Keratinocyte (primary cell): ENCODE data around the gene CACNA1F. TPM values are rescaled to one million over a fixed set of nuclear protein-coding genes. Genes with fewer than 3 reads are reported as not detected.

Source experiments
- DNase-seq: peaks from one replicate; pipeline ENCODE4 v3.0.0-alpha.2; 2011; ENCODE audit warnings: low read depth, missing footprints, low spot score
- FAIRE-seq: peaks from 2 replicates; lab custom pipeline; 2011; peaks lifted over from hg19 to GRCh38; lab: Jason Lieb, UNC
- H2AFZ ChIP-seq: 2 replicates; pipeline ENCODE4 v1.6.0; 2012; ENCODE audit warnings: low read length, control low read depth, inconsistent platforms; ENCODE audit not compliant: control insufficient read depth
- H3K27ac ChIP-seq: 2 replicates; pipeline ENCODE4 v1.5.1; 2011; ENCODE audit warnings: low read length; ENCODE audit not compliant: control insufficient read depth, insufficient read depth
- H3K27me3 ChIP-seq: 3 replicates; pipeline ENCODE4 v1.6.0; 2011; ENCODE audit warnings: low read length; ENCODE audit not compliant: control insufficient read depth, insufficient read depth; ENCODE audit errors: extremely low read depth
- H3K36me3 ChIP-seq, 2 experiments: 2 replicates in 1 of 2; 3 replicates in 1 of 2; pipeline ENCODE4 v1.5.1; 2011; ENCODE audit warnings: low read length in 2 of 2, mild to moderate bottlenecking in 1 of 2; ENCODE audit not compliant: control insufficient read depth in 2 of 2, insufficient read depth in 2 of 2; ENCODE audit errors: extremely low read depth in 1 of 2
- H3K4me1 ChIP-seq: 3 replicates; pipeline ENCODE4 v1.5.1; 2011; ENCODE audit warnings: low read length; ENCODE audit not compliant: control insufficient read depth, insufficient read depth; ENCODE audit errors: extremely low read depth
- H3K4me2 ChIP-seq: 3 replicates; pipeline ENCODE4 v1.6.0; 2011; ENCODE audit warnings: low read depth, low read length; ENCODE audit not compliant: control insufficient read depth, insufficient read depth; ENCODE audit errors: extremely low read depth
- H3K4me3 ChIP-seq, 3 experiments: fragments of 200-600 bp in 1 of 3; sonication (generic) in 1 of 3; 2 replicates in 2 of 3; 3 replicates in 1 of 3; pipeline ENCODE4 v1.5.1; 2011 to 2016; ENCODE audit warnings: low read length in 3 of 3, mild to moderate bottlenecking in 3 of 3, control low read depth in 2 of 3, inconsistent platforms in 1 of 3, low read depth in 1 of 3, mixed read lengths in 1 of 3, mixed run types in 1 of 3, moderate library complexity in 1 of 3; ENCODE audit not compliant: control insufficient read depth in 2 of 3, insufficient read depth in 2 of 3; ENCODE audit errors: extremely low read depth in 1 of 3
- H3K79me2 ChIP-seq: 2 replicates; pipeline ENCODE4 v1.6.0; 2012; ENCODE audit warnings: low read length; ENCODE audit not compliant: control insufficient read depth, insufficient read depth
- H3K9ac ChIP-seq: 3 replicates; pipeline ENCODE4 v1.6.0; 2011; ENCODE audit warnings: low read length; ENCODE audit not compliant: control insufficient read depth, insufficient read depth; ENCODE audit errors: extremely low read depth
- H3K9me1 ChIP-seq: 3 replicates; pipeline ENCODE4 v1.6.0; 2011; ENCODE audit warnings: low read length; ENCODE audit not compliant: control insufficient read depth, insufficient read depth; ENCODE audit errors: extremely low read depth
- H3K9me3 ChIP-seq: 2 replicates; pipeline ENCODE4 v1.5.1; 2012; ENCODE audit warnings: low read depth, low read length; ENCODE audit not compliant: control insufficient read depth
- H4K20me1 ChIP-seq: 3 replicates; pipeline ENCODE4 v1.6.0; 2011; ENCODE audit warnings: low read length; ENCODE audit not compliant: control insufficient read depth, insufficient read depth; ENCODE audit errors: extremely low read depth
- CTCF ChIP-seq, 3 experiments: IDR thresholded peaks in 1 of 3; conservative IDR thresholded peaks in 1 of 3; optimal IDR thresholded peaks in 1 of 3; 2 replicates in 2 of 3; 3 replicates in 1 of 3; pipeline versions ENCODE3 to v1.5.1; 2011; ENCODE audit warnings: low read length in 3 of 3, mild to moderate bottlenecking in 3 of 3, moderate library complexity in 2 of 3, control low read depth in 1 of 3, inconsistent platforms in 1 of 3; ENCODE audit not compliant: insufficient read depth in 2 of 3; ENCODE audit errors: extremely low read depth in 1 of 3
- EZH2 ChIP-seq: IDR thresholded peaks from one replicate; pipeline ENCODE4 v1.6.1; 2012; ENCODE audit warnings: inconsistent platforms, mild to moderate bottlenecking, low read length, moderate library complexity
- dilution Hi-C: fragments of 300-500 bp; cut with MboI; formaldehyde crosslinking; loops from one replicate; pipeline ENCODE4 v1.7.0; 2020; ENCODE audit warnings: low sequenced_read_pairs; ENCODE audit not compliant: extremely low pct_ligation_motif_present
- polyA plus RNA-seq, 5 experiments: library from polyadenylated mRNA; depleted of rRNA in 3 of 5; stranded (reverse) in 3 of 5; stranded (forward) in 1 of 5; unstranded in 1 of 5; fragments of >200 nt; gene quantifications; 1 replicate in 1 of 5; 2 replicates in 3 of 5; 3 replicates in 1 of 5; pipeline versions ENCODE4 v1.2.1 to v1.2.3, GENCODE V29; 2011 to 2012; ENCODE audit warnings: missing spikeins in 2 of 5, low read depth in 1 of 5, low replicate concordance in 1 of 5

The CACNA1F gene
- polyA plus RNA-seq, 1 donor (not counting 4 experiments of a cell fraction or from before 2014, with no cell fraction given) = not detected

DNA sequence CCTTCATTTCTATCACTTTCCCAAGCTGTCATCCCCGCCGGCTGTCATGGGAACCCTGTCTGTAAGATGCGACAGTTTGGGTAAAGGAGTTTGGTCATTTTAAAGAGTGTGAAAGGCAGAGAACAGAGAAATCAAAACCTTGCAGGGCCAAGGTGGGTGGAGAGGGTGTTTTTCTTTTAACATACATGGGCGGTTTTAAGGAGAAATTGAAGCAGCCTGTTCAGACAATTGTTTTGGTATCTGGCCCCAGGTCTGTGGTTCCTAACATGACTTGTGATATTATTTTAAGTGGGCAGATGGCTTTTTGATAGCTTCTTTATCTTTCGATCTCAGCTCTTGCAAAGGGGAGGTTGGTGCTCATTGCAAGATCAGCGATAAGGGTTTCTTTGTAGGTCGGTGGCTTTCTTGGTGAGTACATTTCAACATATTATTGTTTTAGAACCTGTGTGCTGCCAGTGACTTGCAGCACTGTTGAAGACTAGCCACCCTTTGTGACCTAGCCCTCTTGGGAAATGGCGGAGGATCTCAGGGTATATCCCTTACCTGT lies 40.1 kb upstream of the CACNA1F start:
- Histone ChIP-seq H3K27me3 (no peaks in the 10 kb centered on the region), H3K79me2 (peaks cover 2% of the 10 kb centered on the region), H3K4me2 (no peak overlapping the region), H2AFZ (no peak overlapping the region), H4K20me1 (no peaks in the 10 kb centered on the region), H3K4me3 (no peak overlapping the region), H3K9ac (no peak overlapping the region), H3K9me3 (no peaks in the 10 kb centered on the region), H3K9me1 (no peaks in the 10 kb centered on the region), H3K4me1 (peaks cover 14% of the 10 kb centered on the region), H3K36me3 (no peaks in the 10 kb centered on the region), H3K27ac (no peak overlapping the region)
- FAIRE-seq (no peak), DNase-seq (no peak)
- TF ChIP-seq CTCF (optimal IDR thresholded peaks at IDR 0.05 in 1 of 3, IDR thresholded peaks at IDR 0.05 in 1 of 3, conservative IDR thresholded peaks at IDR 0.05 in 1 of 3; ENCODE audit: extremely low read depth in 1 of 3, insufficient read depth in 2 of 3, low read length in 3 of 3) = no peak
- TF ChIP-seq EZH2 = no peak
- dilution Hi-C loops = no loop called here

GRCh38 chrX:49272421-49272820 lies 39.3 kb upstream of the CACNA1F start:
- Histone ChIP-seq H4K20me1 (no peaks in the 10 kb centered on the region), H3K9me1 (no peaks in the 10 kb centered on the region), H3K4me3 (no peak overlapping the region), H3K27ac (no peak overlapping the region), H3K27me3 (no peaks in the 10 kb centered on the region), H3K4me2 (no peak overlapping the region), H3K9ac (no peak overlapping the region), H2AFZ (no peak overlapping the region), H3K36me3 (no peaks in the 10 kb centered on the region), H3K9me3 (no peaks in the 10 kb centered on the region), H3K4me1 (peaks cover 14% of the 10 kb centered on the region), H3K79me2 (peaks cover 2% of the 10 kb centered on the region)
- FAIRE-seq = no peak
- TF ChIP-seq CTCF (optimal IDR thresholded peaks at IDR 0.05 in 1 of 3, IDR thresholded peaks at IDR 0.05 in 1 of 3, conservative IDR thresholded peaks at IDR 0.05 in 1 of 3; ENCODE audit: extremely low read depth in 1 of 3, insufficient read depth in 2 of 3, low read length in 3 of 3) = no peak
- TF ChIP-seq EZH2 = no peak
- DNase-seq = no peak
- dilution Hi-C loops = no loop called here
